Measurements from ENCODE around the gene TBC1D23.
"Not testable (repeated sequence)": the region's sequence is repeated elsewhere in the genome, so short reads cannot be mapped to it uniquely, and the experiment has no call there.

TBC1D23 gene

DNA sequence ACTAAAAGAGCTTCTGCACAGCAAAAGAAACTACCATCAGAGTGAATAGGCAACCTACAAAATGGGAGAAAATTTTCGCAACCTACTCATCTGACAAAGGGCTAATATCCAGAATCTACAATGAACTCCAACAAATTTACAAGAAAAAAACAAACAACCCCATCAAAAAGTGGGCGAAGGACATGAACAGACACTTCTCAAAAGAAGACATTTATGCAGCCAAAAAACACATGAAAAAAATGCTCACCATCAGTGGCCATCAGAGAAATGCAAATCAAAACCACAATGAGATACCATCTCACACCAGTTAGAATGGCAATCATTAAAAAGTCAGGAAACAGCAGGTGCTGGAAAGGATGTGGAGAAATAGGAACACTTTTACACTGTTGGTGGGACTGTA lies 91.0 kb downstream of the TBC1D23 start:
- not testable (repeated sequence) for DNase-seq (ENCODE audit: low read depth in 2 of 2)

DNA sequence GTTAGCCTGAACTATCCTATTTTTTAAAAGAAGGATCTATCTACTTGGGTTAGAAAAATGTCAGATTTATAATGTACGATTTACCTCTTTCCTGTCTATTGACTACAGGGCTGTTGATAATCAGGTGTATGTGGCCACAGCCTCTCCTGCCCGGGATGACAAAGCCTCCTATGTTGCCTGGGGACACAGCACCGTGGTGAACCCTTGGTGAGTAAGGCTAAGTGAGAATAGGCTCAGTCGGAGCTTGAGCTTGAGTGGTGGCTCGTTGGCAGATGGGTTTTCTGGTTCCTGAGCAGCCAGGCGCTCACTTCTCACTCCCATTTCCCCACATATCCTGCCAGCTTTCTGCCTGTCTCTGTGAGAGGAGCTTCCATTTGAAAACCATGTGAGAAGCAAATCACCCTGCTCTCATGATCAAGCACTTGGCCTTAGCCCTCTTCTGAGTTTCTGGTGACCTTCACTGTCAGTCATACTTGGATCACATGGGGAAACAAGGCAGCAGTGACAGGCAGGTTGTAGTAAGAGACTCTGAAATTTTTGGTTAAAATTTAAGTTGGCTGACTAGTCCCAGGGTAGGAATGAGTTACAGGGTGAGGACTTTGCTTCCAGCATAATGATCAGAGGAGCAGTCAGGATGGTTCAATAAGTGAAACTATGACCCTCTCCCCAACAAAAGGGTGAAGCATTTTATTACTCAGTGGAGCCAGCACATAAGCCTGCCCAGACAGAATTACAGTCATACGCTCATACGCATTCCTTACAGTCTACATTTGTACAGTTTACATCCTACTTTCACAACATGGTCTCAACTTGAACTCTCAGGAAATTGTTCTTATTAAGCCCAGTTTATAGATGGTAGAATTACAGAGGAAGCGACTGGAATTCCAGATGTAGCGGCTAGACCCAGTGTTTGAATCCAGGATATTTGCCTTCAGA lies 91.8 kb downstream of the TBC1D23 start:
- DNase-seq (ENCODE audit: low read depth in 2 of 2), result no peak

GRCh38 chr3:100354850-100355249 lies 94.1 kb downstream of the TBC1D23 start:
- no peak for DNase-seq (ENCODE audit: low read depth in 2 of 2)

DNA sequence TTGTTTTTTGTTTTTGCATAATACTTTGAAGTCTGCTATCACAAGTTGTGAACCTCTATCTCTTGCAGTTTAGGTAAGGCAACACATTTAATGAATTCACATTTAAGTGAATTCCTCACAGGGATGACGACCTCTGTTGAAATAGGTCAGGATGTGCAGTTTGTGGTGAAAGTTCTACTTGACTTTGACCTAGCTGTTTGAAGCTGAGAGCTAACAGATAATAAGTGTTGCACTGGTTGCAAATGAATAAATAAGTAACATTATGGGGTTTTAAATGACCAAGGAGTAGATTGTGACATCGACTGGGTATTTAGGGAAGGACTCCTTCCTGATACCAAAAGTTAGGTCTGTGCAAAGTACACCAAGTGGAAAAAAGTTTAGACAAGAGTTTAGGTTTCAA lies 97.6 kb downstream of the TBC1D23 start:
- no peak for DNase-seq (ENCODE audit: low read depth in 2 of 2)

DNA sequence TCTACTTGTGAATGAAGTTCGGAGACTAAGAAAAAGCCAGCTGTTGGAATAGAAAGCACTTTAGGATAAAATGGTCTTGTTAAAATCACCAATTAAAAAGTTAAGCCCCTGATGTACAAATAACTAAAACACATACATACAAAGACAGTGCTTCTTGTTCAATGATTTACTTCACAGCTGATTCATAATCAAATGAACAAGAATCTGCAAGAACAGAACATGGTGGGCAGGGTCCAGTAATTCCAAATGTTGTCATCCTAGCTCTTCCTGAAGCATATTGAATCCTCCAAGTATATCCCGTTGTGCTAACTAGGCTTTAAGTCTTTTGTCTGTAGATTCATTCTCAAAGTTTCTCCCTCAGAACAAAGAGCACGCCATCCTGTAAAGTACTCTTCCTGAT lies 98.2 kb downstream of the TBC1D23 start:
- DNase-seq (ENCODE audit: low read depth in 2 of 2), result no peak

GRCh38 chr3:100360757-100361496 lies 100.1 kb downstream of the TBC1D23 start:
- DNase-seq (ENCODE audit: low read depth in 2 of 2), result no peak

- no peak for DNase-seq (ENCODE audit: low read depth in 2 of 2)
These were observed 101.1 kb downstream of the TBC1D23 start for GRCh38 chr3:100361897-100362296.

- no peak for DNase-seq (ENCODE audit: low read depth in 2 of 2)
These were observed 103.6 kb downstream of the TBC1D23 start for GRCh38 chr3:100364421-100364820.

- no peak for DNase-seq (ENCODE audit: low read depth in 2 of 2)
These were observed 105.6 kb downstream of the TBC1D23 start for GRCh38 chr3:100366424-100366823.

DNA sequence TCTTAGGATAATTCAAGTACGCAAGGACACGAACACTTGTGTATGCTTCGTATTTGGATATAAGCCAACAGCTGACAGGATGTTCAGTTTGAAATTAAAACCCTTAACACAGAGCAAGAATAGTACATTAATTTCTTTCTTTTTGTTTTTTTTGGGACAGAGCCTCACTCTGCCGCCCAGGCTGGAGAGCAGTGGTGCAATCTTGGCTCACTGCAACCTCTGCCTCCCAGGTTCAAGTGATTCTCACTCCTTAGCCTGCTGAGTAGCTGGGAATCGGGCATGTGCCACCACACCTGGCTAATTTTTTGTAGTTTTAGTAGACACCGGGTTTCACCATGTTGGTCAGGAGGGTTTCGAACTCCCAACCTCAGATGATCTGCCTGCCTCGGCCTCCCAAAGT lies 107.6 kb downstream of the TBC1D23 start:
- no peak for DNase-seq (ENCODE audit: low read depth in 2 of 2)

GRCh38 chr3:100370756-100371155 lies 110.0 kb downstream of the TBC1D23 start:
- DNase-seq (ENCODE audit: low read depth in 2 of 2), result no peak

DNA sequence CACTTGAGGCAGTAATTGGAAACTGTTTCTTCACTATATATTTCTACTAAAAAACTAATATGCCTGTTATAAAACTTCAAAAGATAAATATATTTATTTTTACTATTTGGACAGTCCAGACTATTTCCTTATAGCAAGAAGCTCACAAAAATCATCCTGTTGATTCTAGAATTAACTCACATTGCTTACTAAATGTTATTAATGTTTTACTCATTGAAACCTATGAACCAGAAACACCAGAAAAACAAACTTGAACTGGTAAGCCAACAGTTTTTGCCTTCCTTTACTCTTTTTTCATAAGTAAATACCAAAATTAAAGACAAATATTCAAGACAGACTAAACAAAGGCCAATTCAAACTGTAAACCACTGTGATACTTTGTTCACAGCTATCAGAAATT lies 113.7 kb downstream of the TBC1D23 start:
- DNase-seq (ENCODE audit: low read depth in 2 of 2), result no peak

Measured in stimulated activated CD4-positive, alpha-beta T cell treated with anti-CD3 and anti-CD28 coated beads, Interleukin-1b, Interleukin-23, amount 100 ng/mL, for 4 hours (primary cell).